GM12878 (cell line): Measurements from ENCODE around the gene ZNF281.

Source experiments
- EP300 ChIP-seq, 2 experiments: fragments of 150-350 bp in 1 of 2; IDR thresholded peaks; 2 replicates each; pipeline ENCODE4 v1.6.1; 2011 to 2012; ENCODE audit warnings: low read depth in 2 of 2, low read length in 2 of 2, borderline replicate concordance in 1 of 2, improper control_type of control experiment in 1 of 2, inconsistent platforms in 1 of 2; ENCODE audit not compliant: control insufficient read depth in 1 of 2
- SUZ12 ChIP-seq: fragments of 200-600 bp; sonication (generic); IDR thresholded peaks from one replicate; pipeline ENCODE4 v1.6.1; 2018; ENCODE audit warnings: antibody characterized with exemption, mild to moderate bottlenecking; ENCODE audit not compliant: unreplicated experiment
- TF ChIP-seq, protein P1 (sequence below), 3 experiments: IDR thresholded peaks in 2 of 3; conservative IDR thresholded peaks in 1 of 3; 2 replicates each; pipeline ENCODE4 v1.5.1; 2011; ENCODE audit warnings: low read depth in 3 of 3, low read length in 3 of 3, mild to moderate bottlenecking in 3 of 3, control low read depth in 2 of 3, moderate library complexity in 2 of 3, inconsistent platforms in 1 of 3, mixed read lengths in 1 of 3; ENCODE audit not compliant: control insufficient read depth in 2 of 3, insufficient read depth in 1 of 3; ENCODE audit errors: extremely low read depth in 1 of 3
- TF ChIP-seq, protein P2 (sequence below): IDR thresholded peaks from 2 replicates; pipeline ENCODE4 v1.6.1; 2012; ENCODE audit warnings: mild to moderate bottlenecking, low read depth, low read length

DNA sequence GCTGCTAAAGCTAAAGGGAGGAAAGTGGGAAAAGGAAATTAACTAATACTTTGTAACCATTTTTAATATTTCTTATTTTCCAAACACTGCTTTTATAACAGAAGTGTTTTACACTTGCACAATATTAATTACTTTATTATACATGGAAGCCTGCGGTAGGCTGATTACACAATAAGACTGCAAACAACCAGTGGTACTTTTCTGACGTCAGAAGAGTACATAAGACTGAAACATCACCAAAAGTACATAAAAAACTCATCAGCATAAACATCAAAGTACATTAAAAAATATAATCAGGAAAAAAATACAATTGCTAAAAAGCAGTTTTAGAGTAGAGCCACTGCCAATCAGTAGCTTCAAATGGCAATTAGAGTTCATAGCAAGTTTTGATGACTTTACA, 4.6 kb downstream of the ZNF281 start:
- TF ChIP-seq, protein P1, sequence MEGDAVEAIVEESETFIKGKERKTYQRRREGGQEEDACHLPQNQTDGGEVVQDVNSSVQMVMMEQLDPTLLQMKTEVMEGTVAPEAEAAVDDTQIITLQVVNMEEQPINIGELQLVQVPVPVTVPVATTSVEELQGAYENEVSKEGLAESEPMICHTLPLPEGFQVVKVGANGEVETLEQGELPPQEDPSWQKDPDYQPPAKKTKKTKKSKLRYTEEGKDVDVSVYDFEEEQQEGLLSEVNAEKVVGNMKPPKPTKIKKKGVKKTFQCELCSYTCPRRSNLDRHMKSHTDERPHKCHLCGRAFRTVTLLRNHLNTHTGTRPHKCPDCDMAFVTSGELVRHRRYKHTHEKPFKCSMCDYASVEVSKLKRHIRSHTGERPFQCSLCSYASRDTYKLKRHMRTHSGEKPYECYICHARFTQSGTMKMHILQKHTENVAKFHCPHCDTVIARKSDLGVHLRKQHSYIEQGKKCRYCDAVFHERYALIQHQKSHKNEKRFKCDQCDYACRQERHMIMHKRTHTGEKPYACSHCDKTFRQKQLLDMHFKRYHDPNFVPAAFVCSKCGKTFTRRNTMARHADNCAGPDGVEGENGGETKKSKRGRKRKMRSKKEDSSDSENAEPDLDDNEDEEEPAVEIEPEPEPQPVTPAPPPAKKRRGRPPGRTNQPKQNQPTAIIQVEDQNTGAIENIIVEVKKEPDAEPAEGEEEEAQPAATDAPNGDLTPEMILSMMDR (IDR thresholded peaks at IDR 0.05 in 2 of 3, conservative IDR thresholded peaks at IDR 0.05 in 1 of 3; ENCODE audit: control insufficient read depth in 2 of 3, extremely low read depth in 1 of 3, insufficient read depth in 1 of 3, low read depth in 3 of 3, low read length in 3 of 3) = no peak
- TF ChIP-seq, protein P2, sequence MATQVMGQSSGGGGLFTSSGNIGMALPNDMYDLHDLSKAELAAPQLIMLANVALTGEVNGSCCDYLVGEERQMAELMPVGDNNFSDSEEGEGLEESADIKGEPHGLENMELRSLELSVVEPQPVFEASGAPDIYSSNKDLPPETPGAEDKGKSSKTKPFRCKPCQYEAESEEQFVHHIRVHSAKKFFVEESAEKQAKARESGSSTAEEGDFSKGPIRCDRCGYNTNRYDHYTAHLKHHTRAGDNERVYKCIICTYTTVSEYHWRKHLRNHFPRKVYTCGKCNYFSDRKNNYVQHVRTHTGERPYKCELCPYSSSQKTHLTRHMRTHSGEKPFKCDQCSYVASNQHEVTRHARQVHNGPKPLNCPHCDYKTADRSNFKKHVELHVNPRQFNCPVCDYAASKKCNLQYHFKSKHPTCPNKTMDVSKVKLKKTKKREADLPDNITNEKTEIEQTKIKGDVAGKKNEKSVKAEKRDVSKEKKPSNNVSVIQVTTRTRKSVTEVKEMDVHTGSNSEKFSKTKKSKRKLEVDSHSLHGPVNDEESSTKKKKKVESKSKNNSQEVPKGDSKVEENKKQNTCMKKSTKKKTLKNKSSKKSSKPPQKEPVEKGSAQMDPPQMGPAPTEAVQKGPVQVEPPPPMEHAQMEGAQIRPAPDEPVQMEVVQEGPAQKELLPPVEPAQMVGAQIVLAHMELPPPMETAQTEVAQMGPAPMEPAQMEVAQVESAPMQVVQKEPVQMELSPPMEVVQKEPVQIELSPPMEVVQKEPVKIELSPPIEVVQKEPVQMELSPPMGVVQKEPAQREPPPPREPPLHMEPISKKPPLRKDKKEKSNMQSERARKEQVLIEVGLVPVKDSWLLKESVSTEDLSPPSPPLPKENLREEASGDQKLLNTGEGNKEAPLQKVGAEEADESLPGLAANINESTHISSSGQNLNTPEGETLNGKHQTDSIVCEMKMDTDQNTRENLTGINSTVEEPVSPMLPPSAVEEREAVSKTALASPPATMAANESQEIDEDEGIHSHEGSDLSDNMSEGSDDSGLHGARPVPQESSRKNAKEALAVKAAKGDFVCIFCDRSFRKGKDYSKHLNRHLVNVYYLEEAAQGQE = no peak
- TF ChIP-seq SUZ12 (no peak), EP300 (IDR thresholded peaks at IDR 0.05; ENCODE audit: borderline replicate concordance in 1 of 2, control insufficient read depth in 1 of 2, low read depth in 2 of 2, low read length in 2 of 2) (no peak)
